ENCODE measurements around the gene NIT2.

The NIT2 gene

GRCh38 chr3:100399341-100400071, 64.9 kb downstream of the NIT2 start:
- no peak for DNase-seq

GRCh38 chr3:100400419-100400779, 65.8 kb downstream of the NIT2 start:
- no peak for DNase-seq

- DNase-seq, result peak; percentile 99
Observed at GRCh38 chr3:100400780-100401673, 66.5 kb downstream of the NIT2 start, which contains the start of the genes LNP1 and TOMM70. Gene LNP1 (plus strand): TSS chr3:100401539. CDS start chr3:100429730, 28,191 bp downstream. Gene TOMM70 (minus strand): TSS chr3:100401089. CDS start chr3:100400949, 140 bp downstream.

- peak; percentile 50 for DNase-seq
Observed at GRCh38 chr3:100401674-100402041, 67.1 kb downstream of the NIT2 start.

GRCh38 chr3:100402256-100402655, 67.7 kb downstream of the NIT2 start:
- DNase-seq, result peak; percentile 43

- DNase-seq, result no peak
Observed at GRCh38 chr3:100402891-100403290, 68.3 kb downstream of the NIT2 start.

GRCh38 chr3:100403362-100404249, 69.0 kb downstream of the NIT2 start:
- DNase-seq, result peak; percentile 20

GRCh38 chr3:100404250-100404548, 69.6 kb downstream of the NIT2 start:
- DNase-seq, result no peak

- no peak for DNase-seq
Observed at GRCh38 chr3:100407164-100407563, 72.6 kb downstream of the NIT2 start.

- DNase-seq, result no peak
Observed at GRCh38 chr3:100407977-100408532, 73.5 kb downstream of the NIT2 start.
